Activated CD4-positive, CD25-positive, alpha-beta regulatory T cell (primary cell): ENCODE data around the gene ACADL.

Experiments used
- DNase-seq, 4 experiments: peaks; one replicate each; lab custom pipeline; 2025; lab: John Stamatoyannopoulos, UW

Gene ACADL

GRCh38 chr2:210170196-210170445 lies 55.1 kb downstream of the ACADL start:
- no peak for DNase-seq

- no peak for DNase-seq
These were observed 55.6 kb downstream of the ACADL start for GRCh38 chr2:210169516-210170195.

- no peak for DNase-seq
These were observed 58.0 kb downstream of the ACADL start for GRCh38 chr2:210167227-210167626.

GRCh38 chr2:210162466-210163124 lies 62.7 kb downstream of the ACADL start:
- DNase-seq = no peak

DNA sequence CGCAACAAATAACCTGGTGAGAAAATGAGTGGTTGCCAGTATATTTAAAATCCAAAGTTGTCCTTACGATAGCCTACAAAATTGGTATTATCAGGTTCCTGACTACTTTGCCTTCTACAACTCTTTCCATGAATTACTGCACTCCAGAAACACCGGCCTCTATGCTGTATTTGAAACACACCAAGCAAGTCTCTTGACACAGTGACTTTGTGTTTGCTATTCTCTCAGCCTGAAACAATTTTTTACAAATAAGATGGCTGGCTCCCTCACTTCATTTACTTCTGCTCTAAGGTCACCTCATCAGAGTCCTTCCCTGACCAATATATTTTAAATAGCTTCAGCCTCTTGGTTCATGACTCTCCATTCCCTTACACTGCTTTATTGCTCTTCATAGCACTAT lies 66.2 kb downstream of the ACADL start:
- no peak for DNase-seq

DNA sequence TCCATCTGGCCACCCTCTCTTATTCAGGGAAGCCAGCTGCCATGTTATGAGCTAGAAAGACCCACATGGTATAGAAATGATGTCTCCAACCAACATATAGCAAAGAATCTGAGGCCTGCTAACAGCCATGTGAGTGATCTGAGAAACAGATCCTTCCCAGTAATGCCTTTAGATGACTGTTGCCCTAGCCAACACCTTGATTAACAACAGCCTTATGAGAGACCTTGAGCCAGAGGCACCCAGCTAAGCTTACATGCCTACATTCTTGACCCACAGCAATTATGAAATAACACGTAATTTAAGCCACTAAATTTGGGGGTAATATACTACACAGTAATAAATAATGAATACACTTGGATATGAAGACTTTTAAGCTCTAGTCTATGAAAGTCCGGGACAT lies 67.0 kb downstream of the ACADL start:
- no peak for DNase-seq

DNA sequence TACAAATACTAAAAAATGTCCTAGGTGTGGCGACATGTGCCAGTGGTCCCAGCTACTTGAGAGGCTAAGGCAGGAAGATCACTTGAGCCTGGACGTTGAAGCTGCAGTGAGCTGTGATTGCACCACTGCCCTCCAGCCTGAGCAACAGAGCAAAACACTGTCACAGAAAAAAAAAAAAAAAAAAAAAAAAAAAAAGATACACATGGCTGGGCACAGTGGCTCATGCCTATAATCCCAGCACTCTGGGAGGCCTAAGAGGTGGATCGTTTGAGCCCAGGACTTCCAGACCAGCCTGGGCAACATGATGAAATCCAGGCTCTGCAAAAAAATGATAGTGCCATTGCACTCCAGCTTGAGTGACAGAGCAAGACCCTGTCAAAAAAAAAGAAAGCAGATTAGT lies 67.7 kb downstream of the ACADL start:
- DNase-seq = no peak

DNA sequence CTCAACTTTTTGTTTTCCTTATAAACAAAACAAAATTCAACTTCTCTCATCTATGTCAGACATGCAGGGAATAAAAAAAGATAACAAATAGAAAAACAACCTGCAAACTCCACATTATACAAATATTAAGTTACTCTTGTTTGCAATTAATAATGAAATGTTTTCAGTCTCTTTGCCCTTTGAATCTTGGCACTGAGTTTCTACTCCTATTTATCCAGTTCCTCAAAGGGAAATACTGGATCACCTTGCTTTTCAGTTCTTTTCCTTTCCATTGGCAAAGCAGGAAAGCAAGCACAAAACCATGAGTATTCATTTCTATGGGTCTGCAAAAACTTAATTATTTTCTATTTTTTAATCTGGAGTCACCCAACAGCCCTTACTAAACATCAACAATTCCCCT lies 77.6 kb downstream of the ACADL start:
- no peak for DNase-seq
